Caco-2 (cell line): ENCODE measurements around the gene CPD. TPM values are rescaled to one million over a fixed set of nuclear protein-coding genes. Genes with fewer than 3 reads are reported as not detected.

Experiments
- BruUV-seq: library from RNA; stranded (reverse); fragments of 400-500 nt; replicated peaks from 2 replicates; lab custom pipeline; 2021; lab: Mats Ljungman, UMichigan
- CTCF ChIA-PET: fragments of 300-600 bp; sonication (Branson Sonifier 250); formaldehyde crosslinking; loops from one replicate; lab custom pipeline; 2022; ENCODE audit warnings: antibody characterized with exemption; lab: Charles Lee
- POLR2A ChIA-PET: fragments of 300-600 bp; sonication (Branson Sonifier 250); formaldehyde crosslinking; loops from one replicate; lab custom pipeline; 2022; ENCODE audit warnings: antibody characterized with exemption; lab: Charles Lee
- DNase-seq, 2 experiments: peaks; one replicate each; pipeline versions ENCODE4 v3.0.0 to v3.0.0-alpha.2; 2020 to 2022
- H3K27me3 ChIP-seq: replicated peaks from 2 replicates; pipeline ENCODE4 v1.6.0; 2011; ENCODE audit warnings: low read length; ENCODE audit not compliant: control insufficient read depth, insufficient read depth
- H3K36me3 ChIP-seq: 2 replicates; pipeline ENCODE4 v1.5.1; 2011; ENCODE audit warnings: low read length; ENCODE audit not compliant: control insufficient read depth, insufficient read depth
- H3K4me1 ChIP-seq: fragments of 250-450 bp; sonication (Bioruptor Pico); 2 replicates; pipeline ENCODE4 v1.5.1; 2020; ENCODE audit warnings: mild to moderate bottlenecking
- H3K4me3 ChIP-seq: 2 replicates; pipeline ENCODE4 v1.5.1; 2011; ENCODE audit warnings: low read depth, mild to moderate bottlenecking, control low read depth, low read length
- H3K9me3 ChIP-seq: fragments of 250-450 bp; sonication (Bioruptor Pico); 2 replicates; pipeline ENCODE4 v1.5.1; 2020; ENCODE audit warnings: mild to moderate bottlenecking, moderate library complexity
- H3K27ac Mint-ChIP-seq: one replicate; pipeline ENCODE4 v1.8.0; 2022; ENCODE audit warnings: mixed read lengths; ENCODE audit not compliant: unreplicated experiment
- H3K27me3 Mint-ChIP-seq: one replicate; pipeline ENCODE4 v1.8.0; 2022; ENCODE audit warnings: mixed read lengths; ENCODE audit not compliant: insufficient read depth, unreplicated experiment
- H3K36me3 Mint-ChIP-seq: one replicate; pipeline ENCODE4 v1.8.0; 2022; ENCODE audit warnings: mild to moderate bottlenecking, mixed read lengths; ENCODE audit not compliant: insufficient read depth, unreplicated experiment
- H3K4me1 Mint-ChIP-seq: one replicate; pipeline ENCODE4 v1.8.0; 2022; ENCODE audit warnings: low read depth, mixed read lengths; ENCODE audit not compliant: unreplicated experiment
- H3K4me3 Mint-ChIP-seq: one replicate; pipeline ENCODE4 v1.8.0; 2022; ENCODE audit warnings: mild to moderate bottlenecking, moderate library complexity, mixed read lengths; ENCODE audit not compliant: unreplicated experiment
- H3K9me3 Mint-ChIP-seq: one replicate; pipeline ENCODE4 v1.8.0; 2022; ENCODE audit warnings: mixed read lengths; ENCODE audit not compliant: unreplicated experiment
- CTCF ChIP-seq, 2 experiments: fragments of 200-600 bp in 1 of 2; IDR thresholded peaks; 1 replicate in 1 of 2; 2 replicates in 1 of 2; pipeline versions ENCODE4 v1.5.1 to v1.8.0; 2011 to 2022; ENCODE audit warnings: antibody characterized with exemption in 1 of 2, control low read depth in 1 of 2, inconsistent platforms in 1 of 2, low read depth in 1 of 2, low read length in 1 of 2, mild to moderate bottlenecking in 1 of 2, moderate library complexity in 1 of 2; ENCODE audit not compliant: insufficient read depth in 1 of 2, severe bottlenecking in 1 of 2, unreplicated experiment in 1 of 2
- intact Hi-C: fragments of 100-400 bp; cut with micrococcal nuclease; formaldehyde crosslinking; loops from one replicate; pipeline ENCODE4 v1.10.0; 2022; ENCODE audit not compliant: unreplicated experiment
- total RNA-seq: library from RNA; stranded (reverse); gene quantifications from 2 replicates; pipeline ENCODE4 v1.2.3, GENCODE V29; 2022

Gene CPD
- total RNA-seq, 1 experiment from 2014 or later = 127 TPM

GRCh38 chr17:30343796-30344195, 34.9 kb upstream of the CPD start:
- H3K9me3 Mint-ChIP-seq = no peaks in the 10 kb centered on the region
- peaks cover 48% of the 10 kb centered on the region for H3K4me1 ChIP-seq
- peak overlapping the region; percentile 61 for H3K27ac Mint-ChIP-seq
- H3K9me3 ChIP-seq = no peaks in the 10 kb centered on the region
- no peak overlapping the region for H3K4me3 Mint-ChIP-seq
- CTCF ChIA-PET = no interaction called here
- H3K4me1 Mint-ChIP-seq = peaks cover 21% of the 10 kb centered on the region
- no peaks in the 10 kb centered on the region for H3K36me3 Mint-ChIP-seq
- POLR2A ChIA-PET = interaction anchor here (0.5 to 0.7 kb wide), 2 partner anchors 18 to 36 kb away, joined by 3 to 8 read pairs; no protein-coding TSS in a partner anchor
- DNase-seq = no peak
- no peak overlapping the region for H3K4me3 ChIP-seq
- H3K27me3 Mint-ChIP-seq = no peaks in the 10 kb centered on the region
- no peaks in the 10 kb centered on the region for H3K27me3 ChIP-seq
- no peak for TF ChIP-seq CTCF (IDR thresholded peaks at IDR 0.05; ENCODE audit: insufficient read depth in 1 of 2, low read depth in 1 of 2, low read length in 1 of 2, severe bottlenecking in 1 of 2, unreplicated experiment in 1 of 2)
- BruUV-seq = no TSS peak
- intact Hi-C loops = loop anchor here (1.0 to 5.0 kb wide), 3 partner anchors 35 to 374 kb away; partner anchors contain the start of gene CPD
- no peaks in the 10 kb centered on the region for H3K36me3 ChIP-seq

- H3K9me3 Mint-ChIP-seq = no peaks in the 10 kb centered on the region
- H3K4me1 Mint-ChIP-seq = peaks cover 21% of the 10 kb centered on the region
- no peaks in the 10 kb centered on the region for H3K36me3 Mint-ChIP-seq
- intact Hi-C loops = loop anchor here (1.0 to 5.0 kb wide), 3 partner anchors 34 to 373 kb away; partner anchors contain the start of gene CPD
- no peaks in the 10 kb centered on the region for H3K27me3 Mint-ChIP-seq
- Histone ChIP-seq H3K9me3 (no peaks in the 10 kb centered on the region), H3K36me3 (no peaks in the 10 kb centered on the region), H3K4me3 (peak overlapping the region; percentile 6; the same call in 1 of the 2 replicates), H3K27me3 (no peaks in the 10 kb centered on the region), H3K4me1 (peaks cover 48% of the 10 kb centered on the region)
- BruUV-seq = no TSS peak
- H3K4me3 Mint-ChIP-seq = peak overlapping the region; percentile 47
- CTCF ChIA-PET = interaction anchor here (0.8 to 1.6 kb wide), 6 partner anchors 8 to 240 kb away, joined by 3 to 8 read pairs (median 4); partner anchors contain the start of gene GOSR1
- DNase-seq = peak; percentile 88 to 95
- no peak for TF ChIP-seq CTCF (IDR thresholded peaks at IDR 0.05; ENCODE audit: insufficient read depth in 1 of 2, low read depth in 1 of 2, low read length in 1 of 2, severe bottlenecking in 1 of 2, unreplicated experiment in 1 of 2)
- H3K27ac Mint-ChIP-seq = peak overlapping the region; percentile 61
- POLR2A ChIA-PET = interaction anchor here (0.5 to 1.0 kb wide), 5 partner anchors 17 to 191 kb away, joined by 3 to 8 read pairs (median 3); no protein-coding TSS in a partner anchor
These were observed 34.2 kb upstream of the CPD start for GRCh38 chr17:30344283-30345088.

- H3K4me1 ChIP-seq = peaks cover 44% of the 10 kb centered on the region
- BruUV-seq = no TSS peak
- Mint-ChIP-seq H3K4me3 (peak overlapping the region; percentile 47), H3K4me1 (peaks cover 17% of the 10 kb centered on the region), H3K27me3 (no peaks in the 10 kb centered on the region), H3K36me3 (no peaks in the 10 kb centered on the region), H3K27ac (peak overlapping the region; percentile 61), H3K9me3 (no peaks in the 10 kb centered on the region)
- intact Hi-C loops = no loop called here
- H3K9me3 ChIP-seq = no peaks in the 10 kb centered on the region
- TF ChIP-seq CTCF (IDR thresholded peaks at IDR 0.05; ENCODE audit: insufficient read depth in 1 of 2, low read depth in 1 of 2, low read length in 1 of 2, severe bottlenecking in 1 of 2, unreplicated experiment in 1 of 2) = no peak
- no peak overlapping the region for H3K4me3 ChIP-seq
- ChIA-PET CTCF (interaction anchor here (0.9 to 1.6 kb wide), 5 partner anchors 13 to 240 kb away, joined by 3 to 8 read pairs (median 3); partner anchors contain the start of gene GOSR1), POLR2A (interaction anchor here (0.5 to 1.0 kb wide), 3 partner anchors 16 to 192 kb away, joined by 3 read pairs; no protein-coding TSS in a partner anchor)
- no peak for DNase-seq
- H3K36me3 ChIP-seq = no peaks in the 10 kb centered on the region
- H3K27me3 ChIP-seq = no peaks in the 10 kb centered on the region
These were observed 33.7 kb upstream of the CPD start for GRCh38 chr17:30345089-30345433.
